K562 (cell line): Measurements from ENCODE around the gene C5AR2.

Experiments used
- BRCA1 ChIP-seq, 2 experiments: fragments of 450-650 bp in 1 of 2; sonication (generic) in 1 of 2; formaldehyde crosslinking in 1 of 2; IDR thresholded peaks; 2 replicates each; pipeline versions ENCODE4 v1.5.0 to v1.6.1; 2017 to 2020; ENCODE audit warnings: mild to moderate bottlenecking in 1 of 2, missing genetic modification reagents in 1 of 2
- CEBPG ChIP-seq, 3 experiments: fragments of 200-800 bp in 1 of 3; sonication (Bioruptor generic) in 1 of 3; sonication (generic) in 1 of 3; formaldehyde crosslinking in 1 of 3; IDR thresholded peaks in 2 of 3; conservative IDR thresholded peaks in 1 of 3; 2 replicates each; pipeline versions ENCODE4 v1.6.1 to v1.8.0; 2016 to 2022; ENCODE audit warnings: missing compliant biosample characterization in 2 of 3, missing genetic modification characterization in 2 of 3, mild to moderate bottlenecking in 1 of 3, missing genetic modification reagents in 1 of 3
- CTCF ChIP-seq, 3 experiments: IDR thresholded peaks in 2 of 3; conservative IDR thresholded peaks in 1 of 3; 2 replicates each; pipeline ENCODE4 v1.5.1; 2011 to 2012; ENCODE audit warnings: low read length in 3 of 3, mild to moderate bottlenecking in 3 of 3, control low read depth in 2 of 3, improper control_type of control experiment in 1 of 3, inconsistent platforms in 1 of 3, low read depth in 1 of 3, mixed read lengths in 1 of 3, moderate library complexity in 1 of 3; ENCODE audit not compliant: insufficient read depth in 2 of 3
- FIP1L1 ChIP-seq: fragments of 200-400 bp; formaldehyde crosslinking; IDR thresholded peaks from 2 replicates; pipeline ENCODE4 v1.6.1; 2018; ENCODE audit warnings: mild to moderate bottlenecking, low read depth, low read length; ENCODE audit not compliant: poor library complexity, severe bottlenecking
- NFYB ChIP-seq: IDR thresholded peaks from 2 replicates; pipeline ENCODE4 v1.6.1; 2011; ENCODE audit warnings: mild to moderate bottlenecking, moderate library complexity; ENCODE audit not compliant: insufficient read length; ENCODE audit errors: extremely low read depth
- PHF8 ChIP-seq: fragments of 200-600 bp; sonication (generic); IDR thresholded peaks from 2 replicates; pipeline ENCODE4 v1.6.1; 2012; ENCODE audit warnings: mixed run types, mild to moderate bottlenecking, inconsistent platforms, low read length, moderate library complexity, borderline replicate concordance
- SP1 ChIP-seq: sonication (generic); formaldehyde crosslinking; IDR thresholded peaks from 2 replicates; pipeline ENCODE4 v1.8.1; 2022; ENCODE audit warnings: mild to moderate bottlenecking, missing genetic modification reagents
- SREBF1 ChIP-seq: fragments of 150-350 bp; IDR thresholded peaks from 2 replicates; pipeline ENCODE4 v1.6.1; 2014; ENCODE audit warnings: antibody characterized with exemption, low read depth, low read length, borderline replicate concordance
- TBP ChIP-seq: optimal IDR thresholded peaks from 2 replicates; pipeline ENCODE3; 2011; ENCODE audit warnings: low read depth, low read length, improper control_type of control experiment
- TF ChIP-seq, protein P1 (sequence below): fragments of 250-450 bp; sonication (Bioruptor Pico); IDR thresholded peaks from 2 replicates; pipeline ENCODE4 v1.8.0; 2021; ENCODE audit warnings: moderate library complexity, mild to moderate bottlenecking, inconsistent platforms
- TF ChIP-seq, protein P2 (sequence below): sonication (generic); formaldehyde crosslinking; IDR thresholded peaks from 2 replicates; pipeline ENCODE4 v1.5.0; 2020; ENCODE audit warnings: missing genetic modification reagents

DNA sequence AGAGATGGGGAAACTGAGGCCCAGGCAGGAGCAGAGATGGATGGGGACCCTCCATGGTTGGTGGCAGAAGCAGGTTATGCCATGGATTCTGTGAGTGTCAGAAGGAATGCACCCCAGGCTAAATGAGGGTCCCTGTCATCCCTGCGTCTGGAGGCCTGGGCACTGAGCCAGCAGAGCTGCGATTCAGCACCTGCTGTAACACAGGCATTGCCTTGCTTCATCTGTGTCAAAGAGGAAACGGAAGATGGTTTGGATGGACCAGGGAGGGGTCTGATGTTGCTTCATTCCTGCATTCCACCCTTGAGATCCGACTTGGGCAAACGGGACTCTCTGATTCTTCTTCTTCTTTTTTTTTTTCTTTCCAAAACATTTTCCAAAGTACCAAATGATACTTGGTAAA is 21.2 kb upstream of the C5AR2 start:
- TF ChIP-seq CTCF (IDR thresholded peaks at IDR 0.05 in 2 of 3, conservative IDR thresholded peaks at IDR 0.05 in 1 of 3; ENCODE audit: insufficient read depth in 2 of 3, low read depth in 1 of 3, low read length in 3 of 3) (no peak), SREBF1 (no peak), TBP (no peak), CEBPG (CRISPR knock-in tag; IDR thresholded peaks at IDR 0.05) (peak; percentile 86), CEBPG (tag; conservative IDR thresholded peaks at IDR 0.05 in 1 of 2, IDR thresholded peaks at IDR 0.05 in 1 of 2) (peak; percentile 86 to 94), FIP1L1 (no peak), NFYB (no peak), PHF8 (no peak), BRCA1 (IDR thresholded peaks at IDR 0.05) (no peak), BRCA1 (CRISPR knock-in tag; IDR thresholded peaks at IDR 0.05) (no peak), SP1 (CRISPR knock-in tag) (no peak)
- TF ChIP-seq, protein P1, sequence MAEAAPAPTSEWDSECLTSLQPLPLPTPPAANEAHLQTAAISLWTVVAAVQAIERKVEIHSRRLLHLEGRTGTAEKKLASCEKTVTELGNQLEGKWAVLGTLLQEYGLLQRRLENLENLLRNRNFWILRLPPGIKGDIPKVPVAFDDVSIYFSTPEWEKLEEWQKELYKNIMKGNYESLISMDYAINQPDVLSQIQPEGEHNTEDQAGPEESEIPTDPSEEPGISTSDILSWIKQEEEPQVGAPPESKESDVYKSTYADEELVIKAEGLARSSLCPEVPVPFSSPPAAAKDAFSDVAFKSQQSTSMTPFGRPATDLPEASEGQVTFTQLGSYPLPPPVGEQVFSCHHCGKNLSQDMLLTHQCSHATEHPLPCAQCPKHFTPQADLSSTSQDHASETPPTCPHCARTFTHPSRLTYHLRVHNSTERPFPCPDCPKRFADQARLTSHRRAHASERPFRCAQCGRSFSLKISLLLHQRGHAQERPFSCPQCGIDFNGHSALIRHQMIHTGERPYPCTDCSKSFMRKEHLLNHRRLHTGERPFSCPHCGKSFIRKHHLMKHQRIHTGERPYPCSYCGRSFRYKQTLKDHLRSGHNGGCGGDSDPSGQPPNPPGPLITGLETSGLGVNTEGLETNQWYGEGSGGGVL, result no peak
- TF ChIP-seq, protein P2, sequence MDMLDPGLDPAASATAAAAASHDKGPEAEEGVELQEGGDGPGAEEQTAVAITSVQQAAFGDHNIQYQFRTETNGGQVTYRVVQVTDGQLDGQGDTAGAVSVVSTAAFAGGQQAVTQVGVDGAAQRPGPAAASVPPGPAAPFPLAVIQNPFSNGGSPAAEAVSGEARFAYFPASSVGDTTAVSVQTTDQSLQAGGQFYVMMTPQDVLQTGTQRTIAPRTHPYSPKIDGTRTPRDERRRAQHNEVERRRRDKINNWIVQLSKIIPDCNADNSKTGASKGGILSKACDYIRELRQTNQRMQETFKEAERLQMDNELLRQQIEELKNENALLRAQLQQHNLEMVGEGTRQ (CRISPR knock-in tag), result no peak
